Testis (tissue), 2 donors: ENCODE measurements around the gene EPB41L2.

Experiments
- POLR2A ChIP-seq: fragments of 450-650 bp; IDR thresholded peaks from one replicate; pipeline ENCODE4 v1.6.1; 2017; ENCODE audit warnings: antibody characterized with exemption, mild to moderate bottlenecking, moderate library complexity
- TF ChIP-seq, protein P1 (sequence below), 3 experiments: fragments of 450-650 bp in 2 of 3; fragments of 200-600 bp in 1 of 3; sonication (generic) in 1 of 3; IDR thresholded peaks; one replicate each; pipeline ENCODE4 v1.5.1; 2016 to 2019; ENCODE audit warnings: antibody characterized with exemption in 3 of 3, mild to moderate bottlenecking in 2 of 3, moderate library complexity in 1 of 3

DNA sequence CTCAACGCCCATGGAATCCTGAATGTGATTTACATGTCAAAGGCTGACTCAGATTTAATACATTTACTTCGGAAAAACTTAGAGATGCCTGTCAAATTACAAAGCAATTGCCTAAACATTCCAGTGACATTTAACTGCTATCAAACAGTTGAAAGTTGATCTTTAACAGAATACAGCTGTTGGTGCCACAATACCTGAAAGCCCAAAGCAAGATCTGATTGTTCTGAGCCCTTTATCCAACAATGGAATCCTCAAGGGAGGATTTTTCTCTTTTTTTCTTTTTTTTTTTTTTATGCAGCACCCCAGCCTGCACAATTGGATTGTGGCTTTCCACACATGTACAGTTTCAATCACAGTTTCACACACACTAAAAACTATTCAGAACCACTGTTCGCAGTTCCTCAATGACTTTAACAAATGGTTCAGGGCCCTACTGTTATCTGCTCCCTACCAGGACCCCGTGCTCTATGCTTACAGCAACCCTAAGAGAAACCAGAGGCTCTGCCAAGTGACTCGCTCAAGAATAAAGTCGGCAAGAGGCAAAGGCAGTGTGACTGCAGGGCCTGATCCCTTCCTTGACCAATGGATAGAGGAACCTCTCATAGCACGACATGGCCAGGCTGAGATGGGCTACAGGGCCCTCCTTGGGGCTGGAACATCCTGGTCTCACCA lies 33.3 kb downstream of the EPB41L2 start:
- TF ChIP-seq, protein P1, sequence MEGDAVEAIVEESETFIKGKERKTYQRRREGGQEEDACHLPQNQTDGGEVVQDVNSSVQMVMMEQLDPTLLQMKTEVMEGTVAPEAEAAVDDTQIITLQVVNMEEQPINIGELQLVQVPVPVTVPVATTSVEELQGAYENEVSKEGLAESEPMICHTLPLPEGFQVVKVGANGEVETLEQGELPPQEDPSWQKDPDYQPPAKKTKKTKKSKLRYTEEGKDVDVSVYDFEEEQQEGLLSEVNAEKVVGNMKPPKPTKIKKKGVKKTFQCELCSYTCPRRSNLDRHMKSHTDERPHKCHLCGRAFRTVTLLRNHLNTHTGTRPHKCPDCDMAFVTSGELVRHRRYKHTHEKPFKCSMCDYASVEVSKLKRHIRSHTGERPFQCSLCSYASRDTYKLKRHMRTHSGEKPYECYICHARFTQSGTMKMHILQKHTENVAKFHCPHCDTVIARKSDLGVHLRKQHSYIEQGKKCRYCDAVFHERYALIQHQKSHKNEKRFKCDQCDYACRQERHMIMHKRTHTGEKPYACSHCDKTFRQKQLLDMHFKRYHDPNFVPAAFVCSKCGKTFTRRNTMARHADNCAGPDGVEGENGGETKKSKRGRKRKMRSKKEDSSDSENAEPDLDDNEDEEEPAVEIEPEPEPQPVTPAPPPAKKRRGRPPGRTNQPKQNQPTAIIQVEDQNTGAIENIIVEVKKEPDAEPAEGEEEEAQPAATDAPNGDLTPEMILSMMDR (IDR thresholded peaks at IDR 0.05): no peak
- TF ChIP-seq POLR2A: no peak
